ENCODE measurements around the gene FAM222B. TPM values are rescaled to one million over a fixed set of nuclear protein-coding genes. Genes with fewer than 3 reads are reported as not detected.

FAM222B gene
- total and polyA plus RNA-seq, 9 of the 15 experiments (the other 6 are each of a cell fraction or from before 2014, with no cell fraction given): 4.0 to 34.6 (median 7.5) TPM

- peak in 1 of 2 experiments; percentile 27; a peak in 2 of 4 replicates for TF ChIP-seq ZNF639 (CRISPR knock-in tag; conservative IDR thresholded peaks at IDR 0.05 in 1 of 2, IDR thresholded peaks at IDR 0.05 in 1 of 2)
- peak; percentile 91 for TF ChIP-seq STAG1 (CRISPR knock-in tag; IDR thresholded peaks at IDR 0.05; ENCODE audit: borderline replicate concordance)
- no peak for TF ChIP-seq ZNF830 (CRISPR knock-in tag; IDR thresholded peaks at IDR 0.05)
- peak; percentile 99 to 100 (median 99) for TF ChIP-seq CTCF (IDR thresholded peaks at IDR 0.05 in 2 of 3, conservative IDR thresholded peaks at IDR 0.05 in 1 of 3; ENCODE audit: insufficient read depth in 2 of 3, low read depth in 1 of 3, low read length in 3 of 3)
- no peak for TF ChIP-seq SETDB1 (IDR thresholded peaks at IDR 0.05; ENCODE audit: low read length)
- TF ChIP-seq SPI1 (IDR thresholded peaks at IDR 0.05; ENCODE audit: borderline replicate concordance, low read depth, low read length): peak; percentile 57; the same call in 1 of the 2 replicates
- peak; percentile 79 to 89 for TF ChIP-seq E2F6 (IDR thresholded peaks at IDR 0.05; ENCODE audit: borderline replicate concordance in 1 of 2, extremely low read depth in 1 of 2, insufficient read depth in 1 of 2, insufficient read length in 1 of 2, low read depth in 1 of 2, low read length in 1 of 2, poor library complexity in 1 of 2, severe bottlenecking in 1 of 2)
- TF ChIP-seq RREB1 (CRISPR knock-in tag; IDR thresholded peaks at IDR 0.05): peak; percentile 73; the same call in 1 of the 2 replicates
- TF ChIP-seq E2F3 (CRISPR knock-in tag; IDR thresholded peaks at IDR 0.05): 0 out of 2 replicates have a peak, but pooled peaks have one; percentile 46
- peak; percentile 67; the same call in 1 of the 2 replicates for TF ChIP-seq JUN (IDR thresholded peaks at IDR 0.05; ENCODE audit: borderline replicate concordance, low read depth, low read length)
- TF ChIP-seq JUN (CRISPR knock-in tag; IDR thresholded peaks at IDR 0.05; ENCODE audit: borderline replicate concordance): 0 out of 2 replicates have a peak, but pooled peaks have one; percentile 53
- no peak for TF ChIP-seq NCOA6 (IDR thresholded peaks at IDR 0.05)
- TF ChIP-seq NR2C2 (CRISPR knock-in tag; IDR thresholded peaks at IDR 0.05): peak; percentile 80
- TF ChIP-seq NR2C2 (tag; IDR thresholded peaks at IDR 0.05): no peak; the same call in 1 of the 2 replicates
- peak; percentile 13 for TF ChIP-seq FUS (optimal IDR thresholded peaks at IDR 0.05; ENCODE audit: low read depth, low read length)
Observed at GRCh38 chr17:28726627-28727491, 115.7 kb downstream of the FAM222B start (continued).

All from K562 (cell line).